Measurements from ENCODE around the gene SLC39A8.
"Not testable (repeated sequence)": the region's sequence is repeated elsewhere in the genome, so short reads cannot be mapped to it uniquely, and the experiment has no call there.

SLC39A8 gene

DNA sequence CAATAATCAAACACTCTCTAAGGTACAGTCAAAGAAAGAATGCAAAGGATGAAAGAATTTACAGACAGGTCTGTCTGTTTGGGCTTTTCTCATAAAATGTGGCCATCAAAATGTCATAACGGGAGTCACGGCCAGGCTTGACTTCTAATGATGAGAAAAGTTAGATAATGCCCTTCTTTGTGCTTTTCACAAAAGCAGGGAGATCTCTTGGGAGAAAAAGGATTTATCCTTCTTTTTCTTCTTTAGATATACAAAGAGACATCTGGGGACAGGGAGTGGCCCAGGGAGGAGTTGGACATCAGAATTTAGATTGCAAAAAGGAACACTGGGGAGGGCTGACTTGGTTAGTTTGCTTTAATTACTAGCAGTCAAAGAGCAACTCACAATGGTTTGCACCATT, 93.1 kb downstream of the SLC39A8 start:
- Histone ChIP-seq H4K5ac (ENCODE audit: low read length) (no peak overlapping the region), H3K36me3 (ENCODE audit: control insufficient read depth, insufficient read depth, low read length) (no peaks in the 10 kb centered on the region), H2BK120ac (ENCODE audit: low read depth, low read length) (no peak overlapping the region), H3K4me3 (ENCODE audit: low read length) (no peak overlapping the region), H3K79me1 (ENCODE audit: low read length) (no peaks in the 10 kb centered on the region), H4K8ac (ENCODE audit: low read depth, low read length) (no peak overlapping the region), H3K18ac (ENCODE audit: low read length) (no peak overlapping the region), H3K79me2 (ENCODE audit: control insufficient read depth, insufficient read depth, low read length) (no peaks in the 10 kb centered on the region), H3K4me2 (ENCODE audit: low read length) (no peak overlapping the region), H3K4ac (ENCODE audit: low read depth, low read length) (no peak overlapping the region), H2BK15ac (replicated peaks; ENCODE audit: low read depth) (no peak overlapping the region), H2BK5ac (ENCODE audit: low read length) (no peak overlapping the region), H3K56ac (ENCODE audit: low read length) (no peak overlapping the region), H3K27ac (ENCODE audit: low read depth, low read length) (no peak overlapping the region), H3K9ac (ENCODE audit: low read length) (no peak overlapping the region), H2AK5ac (ENCODE audit: low read length) (no peak overlapping the region), H3K4me1 (ENCODE audit: control insufficient read depth, low read depth, low read length) (no peaks in the 10 kb centered on the region), H3K23ac (ENCODE audit: low read length) (no peak overlapping the region), H3K27me3 (ENCODE audit: insufficient read depth, low read length, poor library complexity) (no peaks in the 10 kb centered on the region)
- WGBS (ENCODE audit: extremely low coverage, insufficient coverage, low lambda C conversion rate) = no CpG with 5 or more reads among the region's 2 CpGs
- DNase-seq = no peak

DNA sequence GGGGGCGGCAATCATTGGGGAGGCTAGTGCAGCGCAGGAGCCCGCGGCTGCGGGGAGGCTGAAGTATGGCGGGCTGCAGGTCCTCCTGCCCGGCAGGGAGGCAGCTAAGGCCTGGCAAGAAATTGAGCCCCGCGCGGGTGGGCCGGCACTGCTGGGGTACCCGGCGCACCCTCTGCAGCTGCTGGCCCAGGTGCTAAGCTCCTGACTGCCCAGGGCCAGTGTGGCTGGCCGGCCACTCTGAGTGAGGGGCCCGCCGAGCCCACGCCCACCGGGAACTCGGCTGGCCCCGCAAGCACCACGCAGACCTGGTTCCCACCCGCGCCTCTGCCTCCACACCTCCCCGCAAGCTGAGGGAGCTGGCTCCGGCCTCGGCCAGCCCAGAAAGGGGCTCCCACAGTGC, 94.9 kb downstream of the SLC39A8 start:
- Histone ChIP-seq H2BK5ac (ENCODE audit: low read length) (no peak overlapping the region), H3K27ac (ENCODE audit: low read depth, low read length) (no peak overlapping the region)

DNA sequence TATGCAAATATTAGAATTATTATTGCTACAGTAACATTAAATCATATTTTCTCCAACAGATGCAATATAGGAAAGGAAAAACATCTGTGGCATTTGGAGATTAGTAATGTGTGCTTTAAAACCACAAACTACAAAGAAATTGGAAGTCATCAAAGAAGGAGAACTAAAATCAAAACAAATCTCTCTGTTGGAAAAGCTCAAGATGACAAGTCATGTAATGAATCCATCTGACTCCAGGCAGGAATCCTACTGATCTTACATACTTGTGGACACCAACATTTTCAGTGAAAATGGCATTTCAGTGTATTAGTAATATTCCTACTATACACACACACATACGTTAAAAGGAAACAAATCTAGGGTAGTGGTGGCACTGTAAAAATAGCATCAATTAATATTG, 98.2 kb downstream of the SLC39A8 start:
- Histone ChIP-seq H3K27ac (ENCODE audit: low read depth, low read length) (no peak overlapping the region), H2AK5ac (ENCODE audit: low read length) (no peak overlapping the region), H3K4me1 (ENCODE audit: control insufficient read depth, low read depth, low read length) (no peaks in the 10 kb centered on the region), H3K9ac (ENCODE audit: low read length) (no peak overlapping the region), H3K4me3 (ENCODE audit: low read length) (no peak overlapping the region), H3K23ac (ENCODE audit: low read length) (no peak overlapping the region), H3K56ac (ENCODE audit: low read length) (no peak overlapping the region), H4K5ac (ENCODE audit: low read length) (no peak overlapping the region), H4K8ac (ENCODE audit: low read depth, low read length) (no peak overlapping the region), H3K18ac (ENCODE audit: low read length) (no peak overlapping the region), H3K27me3 (ENCODE audit: insufficient read depth, low read length, poor library complexity) (no peaks in the 10 kb centered on the region), H3K79me1 (ENCODE audit: low read length) (no peaks in the 10 kb centered on the region), H3K36me3 (ENCODE audit: control insufficient read depth, insufficient read depth, low read length) (no peaks in the 10 kb centered on the region), H3K79me2 (ENCODE audit: control insufficient read depth, insufficient read depth, low read length) (no peaks in the 10 kb centered on the region), H2BK5ac (ENCODE audit: low read length) (no peak overlapping the region), H3K4me2 (ENCODE audit: low read length) (no peak overlapping the region), H3K4ac (ENCODE audit: low read depth, low read length) (no peak overlapping the region), H2BK15ac (replicated peaks; ENCODE audit: low read depth) (no peak overlapping the region), H2BK120ac (ENCODE audit: low read depth, low read length) (no peak overlapping the region)
- WGBS (ENCODE audit: extremely low coverage, insufficient coverage, low lambda C conversion rate) = no CpG with 5 or more reads among the region's 1 CpG
- DNase-seq = no peak

More for the DNA sequence above, 94.9 kb downstream of the SLC39A8 start:
- H4K8ac ChIP-seq (ENCODE audit: low read depth, low read length) = no peak overlapping the region
- no peaks in the 10 kb centered on the region for H3K79me1 ChIP-seq (ENCODE audit: low read length)
- no CpG with 5 or more reads among the region's 26 CpGs for WGBS (ENCODE audit: extremely low coverage, insufficient coverage, low lambda C conversion rate)
- H3K4me3 ChIP-seq (ENCODE audit: low read length) = no peak overlapping the region
- no peaks in the 10 kb centered on the region for H3K79me2 ChIP-seq (ENCODE audit: control insufficient read depth, insufficient read depth, low read length)
- DNase-seq = no peak
- H3K36me3 ChIP-seq (ENCODE audit: control insufficient read depth, insufficient read depth, low read length) = no peaks in the 10 kb centered on the region
- no peak overlapping the region for H3K4ac ChIP-seq (ENCODE audit: low read depth, low read length)
- H3K4me1 ChIP-seq (ENCODE audit: control insufficient read depth, low read depth, low read length) = no peaks in the 10 kb centered on the region
- H3K27me3 ChIP-seq (ENCODE audit: insufficient read depth, low read length, poor library complexity) = no peaks in the 10 kb centered on the region
- no peak overlapping the region for H3K18ac ChIP-seq (ENCODE audit: low read length)
- no peak overlapping the region for H3K9ac ChIP-seq (ENCODE audit: low read length)
- no peak overlapping the region for H3K23ac ChIP-seq (ENCODE audit: low read length)
- H4K5ac ChIP-seq (ENCODE audit: low read length) = no peak overlapping the region
- H2BK15ac ChIP-seq (replicated peaks; ENCODE audit: low read depth) = no peak overlapping the region
- H3K56ac ChIP-seq (ENCODE audit: low read length) = no peak overlapping the region
- no peak overlapping the region for H2AK5ac ChIP-seq (ENCODE audit: low read length)
- H3K4me2 ChIP-seq (ENCODE audit: low read length) = no peak overlapping the region
- no peak overlapping the region for H2BK120ac ChIP-seq (ENCODE audit: low read depth, low read length)

DNA sequence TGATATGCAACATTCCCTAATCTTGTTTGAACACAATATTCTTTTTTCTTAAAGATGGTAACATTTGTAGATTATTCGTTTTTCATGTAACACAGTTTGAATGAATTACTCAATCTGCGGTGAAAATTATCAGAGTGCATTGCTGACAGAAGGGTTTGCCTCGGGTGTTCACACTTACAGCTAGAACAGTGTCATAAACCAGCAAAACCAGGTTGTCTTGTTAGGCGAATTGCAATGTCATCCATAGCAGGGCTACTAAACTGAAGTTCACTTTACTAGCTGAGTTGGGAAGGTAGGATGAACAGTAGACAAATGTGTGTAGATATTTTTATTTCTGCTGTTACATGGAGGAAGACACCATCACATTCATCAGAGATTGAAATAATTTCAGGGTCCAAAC, 98.9 kb downstream of the SLC39A8 start:
- Histone ChIP-seq H4K8ac (ENCODE audit: low read depth, low read length) (no peak overlapping the region), H3K4me2 (ENCODE audit: low read length) (no peak overlapping the region), H3K9ac (ENCODE audit: low read length) (no peak overlapping the region), H2BK5ac (ENCODE audit: low read length) (no peak overlapping the region), H3K4me3 (ENCODE audit: low read length) (no peak overlapping the region), H3K27me3 (ENCODE audit: insufficient read depth, low read length, poor library complexity) (no peaks in the 10 kb centered on the region), H2BK15ac (replicated peaks; ENCODE audit: low read depth) (no peak overlapping the region), H3K4me1 (ENCODE audit: control insufficient read depth, low read depth, low read length) (no peaks in the 10 kb centered on the region), H3K23ac (ENCODE audit: low read length) (no peak overlapping the region), H4K5ac (ENCODE audit: low read length) (no peak overlapping the region), H3K18ac (ENCODE audit: low read length) (no peak overlapping the region), H3K79me1 (ENCODE audit: low read length) (no peaks in the 10 kb centered on the region), H3K27ac (ENCODE audit: low read depth, low read length) (no peak overlapping the region), H2BK120ac (ENCODE audit: low read depth, low read length) (no peak overlapping the region), H3K79me2 (ENCODE audit: control insufficient read depth, insufficient read depth, low read length) (no peaks in the 10 kb centered on the region), H2AK5ac (ENCODE audit: low read length) (no peak overlapping the region), H3K4ac (ENCODE audit: low read depth, low read length) (no peak overlapping the region), H3K36me3 (ENCODE audit: control insufficient read depth, insufficient read depth, low read length) (no peaks in the 10 kb centered on the region), H3K56ac (ENCODE audit: low read length) (no peak overlapping the region)
- no CpG with 5 or more reads among the region's 4 CpGs for WGBS (ENCODE audit: extremely low coverage, insufficient coverage, low lambda C conversion rate)
- no peak for DNase-seq

DNA sequence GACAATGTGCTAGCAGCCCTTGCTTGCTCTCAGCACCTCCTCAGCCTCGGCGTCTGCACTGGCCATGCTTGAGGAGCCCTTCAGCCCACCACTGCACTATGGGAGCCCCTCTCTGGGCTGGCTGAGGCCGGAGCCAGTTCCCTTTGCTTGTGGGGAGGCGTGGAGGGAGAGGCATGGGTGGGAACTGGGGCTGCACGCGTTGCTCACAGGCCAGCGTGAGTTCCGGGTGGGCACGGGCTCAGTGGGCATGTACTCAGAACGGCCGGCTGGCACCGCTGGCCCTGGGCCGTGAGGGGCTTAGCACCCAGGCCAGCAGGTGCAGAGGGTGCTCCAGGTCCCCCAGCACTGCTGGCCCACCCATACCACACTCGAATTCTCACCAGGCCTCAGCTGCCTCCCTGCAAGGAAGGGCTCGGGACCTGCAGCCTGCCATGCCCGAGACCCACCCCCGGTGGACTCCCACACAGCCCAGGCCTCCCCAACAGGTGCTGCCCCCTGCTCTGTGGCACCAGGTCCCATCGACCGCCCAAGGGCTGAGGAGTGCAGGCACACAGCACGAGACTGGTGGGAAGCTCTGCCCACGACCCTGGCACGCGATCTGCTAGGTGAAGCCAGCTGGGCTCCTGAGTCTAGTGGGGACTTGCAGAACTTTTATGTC, 100.3 kb downstream of the SLC39A8 start:
- no peak for DNase-seq
- WGBS (ENCODE audit: extremely low coverage, insufficient coverage, low lambda C conversion rate) = no CpG with 5 or more reads among the region's 23 CpGs

DNA sequence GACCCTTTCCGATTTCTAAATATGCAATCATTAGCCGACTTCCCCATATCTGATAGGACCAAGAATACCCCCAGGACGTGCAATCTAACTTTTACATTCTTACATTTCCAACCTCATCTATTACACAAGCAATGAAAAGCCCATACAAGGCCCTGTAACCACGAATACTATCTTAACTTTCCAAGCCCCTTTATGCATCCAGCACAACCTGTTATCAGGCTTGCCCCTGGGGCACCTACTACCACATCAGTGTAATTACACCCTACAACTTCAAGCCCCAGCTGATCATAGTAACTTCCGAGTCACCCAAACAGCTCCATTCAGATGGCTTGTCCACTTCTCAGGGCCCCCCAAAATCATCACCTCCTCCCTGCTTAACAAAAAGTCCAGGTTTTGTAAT, 102.0 kb downstream of the SLC39A8 start:
- not testable (repeated sequence) for H3K4me1 ChIP-seq (ENCODE audit: control insufficient read depth, low read depth, low read length); H2BK120ac ChIP-seq (ENCODE audit: low read depth, low read length); H3K79me2 ChIP-seq (ENCODE audit: control insufficient read depth, insufficient read depth, low read length); H2BK5ac ChIP-seq (ENCODE audit: low read length); H3K23ac ChIP-seq (ENCODE audit: low read length); H3K79me1 ChIP-seq (ENCODE audit: low read length); H3K4me2 ChIP-seq (ENCODE audit: low read length); H3K9ac ChIP-seq (ENCODE audit: low read length); DNase-seq; H2BK15ac ChIP-seq (replicated peaks; ENCODE audit: low read depth); H4K5ac ChIP-seq (ENCODE audit: low read length); H3K56ac ChIP-seq (ENCODE audit: low read length); H3K4me3 ChIP-seq (ENCODE audit: low read length); H2AK5ac ChIP-seq (ENCODE audit: low read length); H3K36me3 ChIP-seq (ENCODE audit: control insufficient read depth, insufficient read depth, low read length); H3K4ac ChIP-seq (ENCODE audit: low read depth, low read length); H4K8ac ChIP-seq (ENCODE audit: low read depth, low read length); H3K27ac ChIP-seq (ENCODE audit: low read depth, low read length); H3K27me3 ChIP-seq (ENCODE audit: insufficient read depth, low read length, poor library complexity); H3K18ac ChIP-seq (ENCODE audit: low read length)
- WGBS (ENCODE audit: extremely low coverage, insufficient coverage, low lambda C conversion rate) = no CpG with 5 or more reads among the region's 5 CpGs

More for the DNA sequence above, 100.3 kb downstream of the SLC39A8 start:
- H3K4me1 ChIP-seq (ENCODE audit: control insufficient read depth, low read depth, low read length) = no peaks in the 10 kb centered on the region
- H3K4me2 ChIP-seq (ENCODE audit: low read length) = no peak overlapping the region
- no peaks in the 10 kb centered on the region for H3K36me3 ChIP-seq (ENCODE audit: control insufficient read depth, insufficient read depth, low read length)
- no peaks in the 10 kb centered on the region for H3K79me2 ChIP-seq (ENCODE audit: control insufficient read depth, insufficient read depth, low read length)
- H2BK15ac ChIP-seq (replicated peaks; ENCODE audit: low read depth) = no peak overlapping the region
- no peak overlapping the region for H4K8ac ChIP-seq (ENCODE audit: low read depth, low read length)
- H3K18ac ChIP-seq (ENCODE audit: low read length) = no peak overlapping the region
- no peak overlapping the region for H3K4ac ChIP-seq (ENCODE audit: low read depth, low read length)
- no peaks in the 10 kb centered on the region for H3K27me3 ChIP-seq (ENCODE audit: insufficient read depth, low read length, poor library complexity)
- H3K9ac ChIP-seq (ENCODE audit: low read length) = no peak overlapping the region
- no peak overlapping the region for H3K23ac ChIP-seq (ENCODE audit: low read length)
- H3K79me1 ChIP-seq (ENCODE audit: low read length) = no peaks in the 10 kb centered on the region
- no peak overlapping the region for H2BK120ac ChIP-seq (ENCODE audit: low read depth, low read length)
- no peak overlapping the region for H2AK5ac ChIP-seq (ENCODE audit: low read length)
- H3K4me3 ChIP-seq (ENCODE audit: low read length) = no peak overlapping the region
- no peak overlapping the region for H3K27ac ChIP-seq (ENCODE audit: low read depth, low read length)
- no peak overlapping the region for H2BK5ac ChIP-seq (ENCODE audit: low read length)
- H3K56ac ChIP-seq (ENCODE audit: low read length) = no peak overlapping the region
- no peak overlapping the region for H4K5ac ChIP-seq (ENCODE audit: low read length)

Measured in mesendoderm (in vitro differentiated cells).